Fibroblast of lung (primary cell): ENCODE results near the gene SLC29A1.

Experiments used
- CTCF ChIP-seq, 2 donors: IDR thresholded peaks in 1 of 2; conservative IDR thresholded peaks in 1 of 2; 1 replicate in 1 of 2; 2 replicates in 1 of 2; pipeline ENCODE4 v1.5.1; 2011 to 2012; ENCODE audit warnings: low read length in 2 of 2, control low read depth in 1 of 2, inconsistent platforms in 1 of 2, low read depth in 1 of 2, mild to moderate bottlenecking in 1 of 2
- EZH2 ChIP-seq: IDR thresholded peaks from 2 replicates; pipeline ENCODE4 v1.5.1; 2012; ENCODE audit warnings: low read length, control low read depth, mild to moderate bottlenecking; ENCODE audit errors: missing control alignments

- TF ChIP-seq CTCF (conservative IDR thresholded peaks at IDR 0.05 in 1 of 2, IDR thresholded peaks at IDR 0.05 in 1 of 2; ENCODE audit: low read depth in 1 of 2, low read length in 2 of 2) (no peak), EZH2 (no peak)
These were observed 47.1 kb upstream of the SLC29A1 start for GRCh38 chr6:44176130-44176761.
